ENCODE results near the gene KDM6A.
"Not testable (repeated sequence)": the region's sequence is repeated elsewhere in the genome, so short reads cannot be mapped to it uniquely, and the experiment has no call there.

Gene KDM6A

DNA sequence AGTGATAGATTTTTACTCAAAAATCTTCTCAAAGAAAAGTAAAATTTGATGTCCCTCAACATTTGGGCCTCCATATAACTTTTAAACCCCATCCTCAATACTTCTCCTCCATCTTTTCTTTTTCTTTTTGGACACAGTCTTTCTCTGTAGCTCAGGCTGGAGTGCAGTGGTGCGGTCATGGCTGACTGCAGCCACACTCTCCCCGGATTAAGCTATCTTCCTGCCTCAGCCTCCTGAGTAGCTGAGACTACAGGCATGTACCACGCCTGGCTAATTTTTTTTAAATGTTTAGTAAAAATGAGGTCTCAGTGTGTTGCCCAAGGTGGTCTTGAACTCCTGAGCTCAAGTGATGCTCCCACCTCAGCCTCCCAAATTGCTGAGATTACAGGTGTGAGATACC is 33.1 kb downstream of the KDM6A start:
- Histone ChIP-seq H3K27ac (ENCODE audit: low read length) (no peak overlapping the region), H3K36me3 (ENCODE audit: control insufficient read depth in 2 of 2, insufficient read depth in 2 of 2, low read length in 2 of 2) (no peaks in the 10 kb centered on the region), H3K9ac (ENCODE audit: low read length in 2 of 2) (no peak overlapping the region), H3K4me3 (ENCODE audit: low read length in 2 of 2) (no peak overlapping the region), H3K27me3 (ENCODE audit: control insufficient read depth in 1 of 2, insufficient read depth in 2 of 2, low read length in 2 of 2) (no peaks in the 10 kb centered on the region), H3K9me3 (ENCODE audit: control insufficient read depth in 2 of 2, low read length in 2 of 2) (no peaks in the 10 kb centered on the region), H3K4me1 (ENCODE audit: control insufficient read depth, insufficient read depth, low read length) (peaks cover 13% of the 10 kb centered on the region)

DNA sequence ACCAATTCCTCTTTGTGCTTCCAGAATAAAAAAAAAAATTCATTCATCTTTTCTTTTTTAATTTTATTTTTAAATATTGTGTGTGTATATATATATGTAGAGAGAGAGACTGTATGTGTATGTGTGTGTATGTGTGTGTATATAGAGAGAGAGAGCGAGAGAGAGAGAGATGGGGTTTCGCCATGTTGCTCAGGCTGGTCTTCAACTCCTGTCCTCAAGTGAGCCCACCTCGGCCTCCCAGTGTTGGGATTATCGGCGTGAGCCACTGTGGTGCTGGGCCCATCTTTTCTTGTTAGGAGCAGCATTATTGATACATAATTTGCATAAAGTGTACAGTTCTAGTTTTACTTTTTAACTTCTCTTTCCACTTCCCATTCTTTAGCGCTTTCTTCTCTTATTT is 33.6 kb downstream of the KDM6A start:
- Histone ChIP-seq H3K4me1 (ENCODE audit: control insufficient read depth, insufficient read depth, low read length) (peaks cover 13% of the 10 kb centered on the region), H3K27ac (ENCODE audit: low read length) (no peak overlapping the region), H3K36me3 (ENCODE audit: control insufficient read depth in 2 of 2, insufficient read depth in 2 of 2, low read length in 2 of 2) (no peaks in the 10 kb centered on the region), H3K9me3 (ENCODE audit: control insufficient read depth in 2 of 2, low read length in 2 of 2) (no peaks in the 10 kb centered on the region), H3K27me3 (ENCODE audit: control insufficient read depth in 1 of 2, insufficient read depth in 2 of 2, low read length in 2 of 2) (no peaks in the 10 kb centered on the region), H3K9ac (ENCODE audit: low read length in 2 of 2) (no peak overlapping the region), H3K4me3 (ENCODE audit: low read length in 2 of 2) (no peak overlapping the region)

DNA sequence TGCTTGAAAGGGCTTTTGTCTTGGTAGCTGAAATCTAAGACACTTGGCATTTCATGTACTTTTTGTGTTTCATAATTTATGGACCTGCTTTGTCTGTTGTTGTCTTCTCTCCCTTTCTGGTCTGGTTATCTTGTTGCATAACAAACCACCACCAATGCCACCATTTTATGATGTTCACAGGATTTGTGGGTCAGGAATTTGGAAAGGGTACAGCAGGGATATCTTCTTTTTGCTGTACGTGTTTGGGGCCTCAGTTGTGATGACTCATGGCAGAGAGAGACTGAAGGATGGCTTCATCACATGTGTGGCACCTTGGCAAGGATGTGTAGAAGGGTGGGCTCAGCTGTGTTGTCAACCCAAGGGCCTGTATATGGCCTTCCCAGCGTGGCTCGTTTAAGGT is 35.2 kb downstream of the KDM6A start:
- H3K9me3 ChIP-seq (ENCODE audit: control insufficient read depth in 2 of 2, low read length in 2 of 2): no peaks in the 10 kb centered on the region
- peaks cover 13% of the 10 kb centered on the region for H3K4me1 ChIP-seq (ENCODE audit: control insufficient read depth, insufficient read depth, low read length)
- H3K27me3 ChIP-seq (ENCODE audit: control insufficient read depth in 1 of 2, insufficient read depth in 2 of 2, low read length in 2 of 2): no peaks in the 10 kb centered on the region
- H3K9ac ChIP-seq (ENCODE audit: low read length in 2 of 2): no peak overlapping the region
- no peaks in the 10 kb centered on the region for H3K36me3 ChIP-seq (ENCODE audit: control insufficient read depth in 2 of 2, insufficient read depth in 2 of 2, low read length in 2 of 2)
- no peak overlapping the region for H3K4me3 ChIP-seq (ENCODE audit: low read length in 2 of 2)
- H3K27ac ChIP-seq (ENCODE audit: low read length): no peak overlapping the region

DNA sequence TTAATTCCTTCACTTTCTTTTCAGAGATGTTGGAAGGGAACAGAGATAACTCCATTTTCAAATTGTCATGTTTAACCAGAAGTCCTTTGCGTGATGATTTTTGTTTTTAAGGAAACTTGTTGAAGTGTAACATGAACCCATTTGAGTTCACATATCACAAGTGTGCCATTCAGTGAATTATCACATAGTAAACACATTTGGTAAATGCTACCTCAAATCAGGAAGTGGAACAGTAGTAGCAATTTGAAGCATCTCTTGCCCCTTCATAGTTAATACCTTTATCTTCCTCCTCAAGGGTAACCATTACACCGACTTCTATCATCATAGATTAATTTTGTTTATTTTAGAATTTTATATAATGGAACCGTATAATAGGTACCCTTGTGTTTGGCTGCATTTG is 35.8 kb downstream of the KDM6A start:
- Histone ChIP-seq H3K9me3 (ENCODE audit: control insufficient read depth in 2 of 2, low read length in 2 of 2) (no peaks in the 10 kb centered on the region), H3K36me3 (ENCODE audit: control insufficient read depth in 2 of 2, insufficient read depth in 2 of 2, low read length in 2 of 2) (no peaks in the 10 kb centered on the region), H3K27ac (ENCODE audit: low read length) (no peak overlapping the region), H3K4me3 (ENCODE audit: low read length in 2 of 2) (no peak overlapping the region), H3K27me3 (ENCODE audit: control insufficient read depth in 1 of 2, insufficient read depth in 2 of 2, low read length in 2 of 2) (no peaks in the 10 kb centered on the region), H3K4me1 (ENCODE audit: control insufficient read depth, insufficient read depth, low read length) (peaks cover 13% of the 10 kb centered on the region), H3K9ac (ENCODE audit: low read length in 2 of 2) (no peak overlapping the region)

DNA sequence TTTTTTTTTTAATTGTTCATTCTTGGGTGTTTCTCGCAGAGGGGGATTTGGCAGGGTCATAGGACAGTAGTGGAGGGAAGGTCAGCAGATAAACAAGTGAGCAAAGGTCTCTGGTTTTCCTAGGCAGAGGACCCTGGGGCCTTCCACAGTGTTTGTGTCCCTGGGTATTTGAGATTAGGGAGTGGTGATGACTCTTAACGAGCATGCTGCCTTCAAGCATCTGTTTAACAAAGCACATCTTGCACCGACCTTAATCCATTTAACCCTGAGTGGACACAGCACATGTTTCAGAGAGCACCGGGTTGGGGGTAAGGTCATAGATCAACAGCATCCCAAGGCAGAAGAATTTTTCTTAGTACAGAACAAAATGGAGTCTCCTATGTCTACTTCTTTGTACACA is 37.5 kb downstream of the KDM6A start:
- not testable (repeated sequence) for H3K27ac ChIP-seq (ENCODE audit: low read length); H3K4me3 ChIP-seq (ENCODE audit: low read length in 2 of 2); H3K9me3 ChIP-seq (ENCODE audit: control insufficient read depth in 2 of 2, low read length in 2 of 2); H3K4me1 ChIP-seq (ENCODE audit: control insufficient read depth, insufficient read depth, low read length); H3K27me3 ChIP-seq (ENCODE audit: control insufficient read depth in 1 of 2, insufficient read depth in 2 of 2, low read length in 2 of 2); H3K36me3 ChIP-seq (ENCODE audit: control insufficient read depth in 2 of 2, insufficient read depth in 2 of 2, low read length in 2 of 2); H3K9ac ChIP-seq (ENCODE audit: low read length in 2 of 2)

DNA sequence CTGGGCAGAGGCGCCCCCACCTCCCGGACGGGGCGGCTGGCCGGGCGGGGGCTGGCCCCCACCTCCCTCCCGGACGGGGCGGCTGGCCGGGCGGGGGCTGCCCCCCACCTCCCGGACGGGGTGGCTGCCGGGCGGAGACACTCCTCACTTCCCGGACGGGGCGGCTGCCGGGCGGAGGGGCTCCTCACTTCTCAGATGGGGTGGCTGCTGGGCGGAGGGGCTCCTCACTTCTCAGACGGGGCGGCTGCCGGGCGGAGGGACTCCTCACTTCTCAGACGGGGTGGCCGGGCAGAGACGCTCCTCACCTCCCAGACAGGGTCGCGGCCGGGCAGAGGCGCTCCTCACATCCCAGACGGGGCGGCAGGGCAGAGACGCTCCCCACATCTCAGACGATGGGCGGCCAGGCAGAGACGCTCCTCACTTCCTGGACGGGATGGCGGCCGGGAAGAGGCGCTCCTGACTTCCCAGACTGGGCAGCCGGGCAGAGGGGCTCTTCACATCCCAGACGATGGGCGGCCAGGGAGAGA is 38.1 kb downstream of the KDM6A start:
- H3K27me3 ChIP-seq (ENCODE audit: control insufficient read depth in 1 of 2, insufficient read depth in 2 of 2, low read length in 2 of 2); H3K36me3 ChIP-seq (ENCODE audit: control insufficient read depth in 2 of 2, insufficient read depth in 2 of 2, low read length in 2 of 2); H3K4me3 ChIP-seq (ENCODE audit: low read length in 2 of 2); H3K27ac ChIP-seq (ENCODE audit: low read length); H3K9ac ChIP-seq (ENCODE audit: low read length in 2 of 2); H3K4me1 ChIP-seq (ENCODE audit: control insufficient read depth, insufficient read depth, low read length); H3K9me3 ChIP-seq (ENCODE audit: control insufficient read depth in 2 of 2, low read length in 2 of 2): not testable (repeated sequence)

DNA sequence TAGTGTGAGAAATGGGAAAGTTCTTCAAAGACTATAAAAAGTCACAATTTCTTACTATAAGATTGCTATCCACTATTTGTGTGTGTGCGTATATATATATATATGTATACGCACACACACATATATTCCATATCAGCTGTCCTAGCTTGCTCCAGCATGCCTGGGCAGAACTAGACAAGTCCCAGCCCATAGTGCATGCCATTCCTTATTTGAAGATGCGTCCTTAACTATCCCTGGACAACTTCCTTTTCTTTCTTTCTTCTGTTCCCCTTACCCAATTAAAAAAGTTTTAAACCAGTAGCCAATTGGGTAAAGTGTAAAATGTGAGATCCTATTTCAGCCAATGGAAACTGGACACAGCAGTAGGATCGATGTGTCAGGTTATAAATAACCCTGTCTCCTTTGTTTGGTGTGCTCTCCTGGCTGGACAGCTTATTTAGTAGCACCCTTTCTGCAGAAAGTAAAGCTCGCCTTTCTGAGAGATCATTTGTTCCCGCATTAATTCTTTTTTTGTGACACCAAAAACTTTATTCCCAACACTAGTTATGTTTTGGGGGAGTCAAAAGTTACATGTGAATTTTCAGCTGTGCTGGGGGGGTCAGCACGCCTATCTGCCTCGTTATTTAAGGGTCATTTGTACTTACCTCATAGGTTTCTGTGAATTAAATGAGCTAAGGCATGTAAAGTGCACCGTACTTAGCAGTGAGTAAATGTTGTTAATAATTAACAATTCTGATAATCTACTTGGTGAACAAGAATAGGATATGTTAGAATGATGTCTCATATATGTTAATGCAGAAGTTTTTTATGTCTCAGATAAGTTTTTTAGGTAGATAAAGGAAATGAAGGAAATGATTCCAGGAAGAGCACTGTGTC is 40.9 kb downstream of the KDM6A start:
- Histone ChIP-seq H3K4me1 (ENCODE audit: control insufficient read depth, insufficient read depth, low read length) (peaks cover 3% of the 10 kb centered on the region), H3K9me3 (ENCODE audit: control insufficient read depth in 2 of 2, low read length in 2 of 2) (no peaks in the 10 kb centered on the region), H3K36me3 (ENCODE audit: control insufficient read depth in 2 of 2, insufficient read depth in 2 of 2, low read length in 2 of 2) (no peaks in the 10 kb centered on the region), H3K9ac (ENCODE audit: low read length in 2 of 2) (no peak overlapping the region), H3K27ac (ENCODE audit: low read length) (no peak overlapping the region), H3K4me3 (ENCODE audit: low read length in 2 of 2) (no peak overlapping the region), H3K27me3 (ENCODE audit: control insufficient read depth in 1 of 2, insufficient read depth in 2 of 2, low read length in 2 of 2) (no peaks in the 10 kb centered on the region)

DNA sequence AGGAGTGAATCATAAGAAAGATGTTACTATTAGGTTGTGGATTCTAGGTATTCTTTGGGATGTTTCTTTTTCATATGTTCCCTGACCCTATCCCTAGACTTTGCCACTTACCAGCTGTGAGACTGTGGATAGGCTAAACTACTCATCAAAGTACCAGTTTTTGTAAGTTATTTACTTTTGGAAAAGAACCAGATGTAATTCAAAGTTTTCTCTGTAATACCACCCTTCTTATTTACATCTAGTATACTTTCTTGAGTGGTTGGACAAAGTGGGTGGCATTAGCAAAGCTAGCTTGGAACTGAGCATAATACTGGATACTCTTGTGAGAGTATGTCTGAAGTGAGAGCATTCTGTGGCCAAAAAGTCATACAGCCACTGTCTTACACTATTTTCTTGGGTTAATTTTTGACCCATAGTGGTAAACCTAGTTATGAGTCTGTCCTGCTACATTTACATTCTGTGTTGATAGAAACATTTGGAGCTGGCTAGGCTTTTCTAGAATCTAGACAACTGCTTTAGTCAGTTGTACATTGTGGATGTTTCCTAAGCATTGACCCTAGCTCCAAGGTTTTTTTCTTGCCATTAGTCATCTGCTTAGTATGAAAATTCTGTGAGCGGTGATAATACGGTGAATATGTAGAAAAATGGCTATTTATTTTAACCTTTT is 41.7 kb downstream of the KDM6A start:
- H3K27ac ChIP-seq (ENCODE audit: low read length): no peak overlapping the region

DNA sequence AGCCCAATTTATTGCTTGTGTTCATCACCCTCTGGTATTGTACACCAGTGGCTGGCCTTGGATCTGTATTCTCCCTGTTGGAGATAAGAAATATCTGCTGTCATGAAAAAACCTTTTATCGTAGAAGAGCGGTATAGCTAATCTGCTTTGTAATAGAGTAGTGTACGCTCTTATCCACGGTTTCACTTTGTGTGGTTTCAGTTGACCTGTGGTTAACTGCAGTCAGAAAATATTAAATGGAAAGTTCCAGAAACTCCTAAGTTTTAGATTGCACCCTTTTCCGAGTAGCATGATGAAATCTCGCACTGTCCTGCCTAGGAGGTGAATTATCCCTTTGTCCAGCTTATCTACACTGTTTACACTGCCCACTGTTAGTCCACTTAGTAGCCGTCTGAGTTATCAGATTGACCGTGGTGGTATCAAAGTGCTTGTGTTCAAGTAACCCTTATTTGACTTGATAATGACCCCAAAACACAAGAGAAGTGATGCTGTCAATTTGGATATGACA is 42.4 kb downstream of the KDM6A start:
- no peak overlapping the region for H3K9ac ChIP-seq (ENCODE audit: low read length in 2 of 2)

More for the DNA sequence above, 41.7 kb downstream of the KDM6A start:
- Histone ChIP-seq H3K36me3 (ENCODE audit: control insufficient read depth in 2 of 2, insufficient read depth in 2 of 2, low read length in 2 of 2) (no peaks in the 10 kb centered on the region), H3K4me3 (ENCODE audit: low read length in 2 of 2) (no peak overlapping the region), H3K27me3 (ENCODE audit: control insufficient read depth in 1 of 2, insufficient read depth in 2 of 2, low read length in 2 of 2) (no peaks in the 10 kb centered on the region), H3K9ac (ENCODE audit: low read length in 2 of 2) (no peak overlapping the region), H3K9me3 (ENCODE audit: control insufficient read depth in 2 of 2, low read length in 2 of 2) (no peaks in the 10 kb centered on the region), H3K4me1 (ENCODE audit: control insufficient read depth, insufficient read depth, low read length) (peaks cover 3% of the 10 kb centered on the region)

DNA sequence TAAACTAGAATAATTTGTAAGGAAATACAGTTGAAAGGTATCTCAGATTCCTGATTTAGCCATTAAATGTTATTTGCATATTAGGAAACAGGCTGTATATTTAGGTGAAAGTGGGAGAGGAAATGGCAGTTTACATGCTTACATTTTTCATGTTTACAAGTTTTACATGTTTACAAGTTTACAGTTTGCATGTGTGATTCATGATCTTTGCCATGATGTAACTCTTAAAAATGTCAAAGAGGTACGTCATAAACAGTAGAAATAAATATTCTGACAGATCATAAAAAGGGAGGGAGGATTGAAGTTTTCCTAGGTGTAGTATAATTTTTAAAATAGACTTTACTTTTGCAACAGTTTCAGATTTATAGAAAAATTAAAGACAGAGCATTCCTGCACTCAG is 45.7 kb downstream of the KDM6A start:
- Histone ChIP-seq H3K36me3 (ENCODE audit: control insufficient read depth in 2 of 2, insufficient read depth in 2 of 2, low read length in 2 of 2) (no peaks in the 10 kb centered on the region), H3K9me3 (ENCODE audit: control insufficient read depth in 2 of 2, low read length in 2 of 2) (no peaks in the 10 kb centered on the region), H3K9ac (ENCODE audit: low read length in 2 of 2) (no peak overlapping the region), H3K4me3 (ENCODE audit: low read length in 2 of 2) (no peak overlapping the region), H3K27ac (ENCODE audit: low read length) (no peak overlapping the region), H3K27me3 (ENCODE audit: control insufficient read depth in 1 of 2, insufficient read depth in 2 of 2, low read length in 2 of 2) (no peaks in the 10 kb centered on the region), H3K4me1 (ENCODE audit: control insufficient read depth, insufficient read depth, low read length) (peaks cover 3% of the 10 kb centered on the region)

More for the DNA sequence above, 42.4 kb downstream of the KDM6A start:
- no peak overlapping the region for H3K4me3 ChIP-seq (ENCODE audit: low read length in 2 of 2)
- peaks cover 3% of the 10 kb centered on the region for H3K4me1 ChIP-seq (ENCODE audit: control insufficient read depth, insufficient read depth, low read length)
- H3K9me3 ChIP-seq (ENCODE audit: control insufficient read depth in 2 of 2, low read length in 2 of 2): no peaks in the 10 kb centered on the region
- H3K36me3 ChIP-seq (ENCODE audit: control insufficient read depth in 2 of 2, insufficient read depth in 2 of 2, low read length in 2 of 2): no peaks in the 10 kb centered on the region
- no peaks in the 10 kb centered on the region for H3K27me3 ChIP-seq (ENCODE audit: control insufficient read depth in 1 of 2, insufficient read depth in 2 of 2, low read length in 2 of 2)
- no peak overlapping the region for H3K27ac ChIP-seq (ENCODE audit: low read length)

DNA sequence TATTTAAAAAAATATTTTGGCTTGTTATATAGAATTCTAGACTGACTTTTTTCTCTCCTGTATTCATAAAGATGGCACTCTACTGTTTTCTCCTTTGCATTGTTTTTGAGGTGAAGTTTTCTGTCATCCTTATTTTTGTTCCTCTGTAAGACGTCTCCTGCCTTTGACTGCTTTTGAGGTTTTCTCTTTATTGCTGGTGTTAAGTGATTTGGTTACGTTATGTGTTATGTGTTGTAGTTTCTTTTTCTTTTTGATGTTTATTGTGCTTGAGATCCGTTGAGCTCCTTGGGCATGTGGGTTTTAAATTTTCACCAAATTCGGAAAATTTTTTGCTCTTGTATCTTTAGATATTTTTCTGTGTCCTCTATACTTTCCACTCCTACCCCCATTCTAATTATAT is 50.0 kb downstream of the KDM6A start:
- H3K4me3 ChIP-seq (ENCODE audit: low read length in 2 of 2): no peak overlapping the region
- no peak overlapping the region for H3K9ac ChIP-seq (ENCODE audit: low read length in 2 of 2)
- no peaks in the 10 kb centered on the region for H3K4me1 ChIP-seq (ENCODE audit: control insufficient read depth, insufficient read depth, low read length)
- H3K27ac ChIP-seq (ENCODE audit: low read length): no peak overlapping the region
- H3K36me3 ChIP-seq (ENCODE audit: control insufficient read depth in 2 of 2, insufficient read depth in 2 of 2, low read length in 2 of 2): no peaks in the 10 kb centered on the region
- no peaks in the 10 kb centered on the region for H3K27me3 ChIP-seq (ENCODE audit: control insufficient read depth in 1 of 2, insufficient read depth in 2 of 2, low read length in 2 of 2)
- no peaks in the 10 kb centered on the region for H3K9me3 ChIP-seq (ENCODE audit: control insufficient read depth in 2 of 2, low read length in 2 of 2)

Measured in stomach smooth muscle (tissue), 2 donors.